Anterior cingulate cortex (tissue), 58 donors: ENCODE data around the gene MKLN1.
A peak's percentile ranks its signal among the peaks of the same experiment; 100 is the strongest.
"Not testable (repeated sequence)": the region's sequence is repeated elsewhere in the genome, so short reads cannot be mapped to it uniquely, and the experiment has no call there.

Experiments
- DNase-seq, 58 donors: peaks; one replicate each; lab custom pipeline; 2025; lab: John Stamatoyannopoulos, UW

Gene MKLN1

GRCh38 chr7:131511071-131511470 lies 183.4 kb downstream of the MKLN1 start:
- DNase-seq: no peak

GRCh38 chr7:131511774-131512535 lies 184.3 kb downstream of the MKLN1 start:
- no peak for DNase-seq

GRCh38 chr7:131513245-131514061 lies 185.8 kb downstream of the MKLN1 start:
- DNase-seq: peak in 54 of 58 donors; percentile 26 to 86 (median 69)

GRCh38 chr7:131515471-131515870 lies 187.8 kb downstream of the MKLN1 start:
- DNase-seq: not testable (repeated sequence)

- DNase-seq: no peak
Observed at GRCh38 chr7:131517218-131517923, 189.7 kb downstream of the MKLN1 start.

GRCh38 chr7:131518626-131519025 lies 190.9 kb downstream of the MKLN1 start:
- DNase-seq: no peak

- no peak for DNase-seq
Observed at GRCh38 chr7:131521651-131522163, 194.0 kb downstream of the MKLN1 start.

GRCh38 chr7:131522325-131522930 lies 194.8 kb downstream of the MKLN1 start:
- no peak for DNase-seq

- DNase-seq: no peak
Observed at GRCh38 chr7:131524115-131524514, 196.4 kb downstream of the MKLN1 start.

GRCh38 chr7:131524703-131525102 lies 197.0 kb downstream of the MKLN1 start:
- no peak for DNase-seq

- DNase-seq: no peak
Observed at GRCh38 chr7:131525820-131526219, 198.1 kb downstream of the MKLN1 start.

GRCh38 chr7:131527456-131527855 lies 199.8 kb downstream of the MKLN1 start:
- no peak for DNase-seq

GRCh38 chr7:131529179-131529578 lies 201.5 kb downstream of the MKLN1 start:
- no peak for DNase-seq

GRCh38 chr7:131529617-131530016 lies 201.9 kb downstream of the MKLN1 start:
- DNase-seq: no peak

- no peak for DNase-seq
Observed at GRCh38 chr7:131530137-131530536, 202.5 kb downstream of the MKLN1 start.

GRCh38 chr7:131532570-131533091 lies 205.0 kb downstream of the MKLN1 start:
- DNase-seq: no peak

GRCh38 chr7:131533151-131533559 lies 205.5 kb downstream of the MKLN1 start:
- DNase-seq: no peak

GRCh38 chr7:131533566-131534561 lies 206.2 kb downstream of the MKLN1 start:
- DNase-seq: no peak

- DNase-seq: no peak
Observed at GRCh38 chr7:131536361-131536849, 208.7 kb downstream of the MKLN1 start.
